Anterior cingulate cortex (tissue), 58 donors: ENCODE results near the gene CLDN9.

Experiments used
- DNase-seq, 58 donors: peaks; one replicate each; lab custom pipeline; 2025; lab: John Stamatoyannopoulos, UW

The CLDN9 gene

DNA sequence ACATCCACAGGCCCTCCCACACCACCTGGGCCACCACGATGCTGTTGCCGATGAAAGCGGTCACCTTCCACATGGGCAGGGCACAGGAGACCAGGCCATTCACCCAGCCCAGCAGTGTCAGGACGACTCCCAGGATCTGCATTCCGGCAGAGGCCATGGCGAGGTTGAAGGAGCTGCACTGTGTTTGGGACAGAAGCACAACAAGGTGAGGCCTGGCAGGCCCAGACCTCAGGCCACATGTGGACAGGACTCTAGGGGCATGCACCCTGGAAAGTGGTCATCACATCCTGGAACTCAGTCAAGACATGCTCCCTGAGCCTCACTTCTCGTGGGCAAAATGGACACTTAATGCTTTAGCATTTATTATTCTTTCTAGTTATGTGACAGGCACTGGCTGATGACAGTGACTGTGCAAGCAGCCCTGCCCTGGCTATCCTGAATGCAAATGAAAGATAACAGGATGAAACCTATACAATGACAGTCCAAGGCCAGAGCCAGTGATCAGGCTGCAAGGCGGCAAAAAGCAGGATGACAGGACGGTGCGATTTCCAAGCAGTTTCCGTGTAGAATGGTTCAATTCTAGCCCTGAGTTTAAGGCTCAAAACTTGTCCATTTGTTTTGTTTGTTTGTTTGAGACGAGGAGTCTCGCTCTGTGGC is 3.3 kb downstream of the CLDN9 start:
- DNase-seq: no peak

DNA sequence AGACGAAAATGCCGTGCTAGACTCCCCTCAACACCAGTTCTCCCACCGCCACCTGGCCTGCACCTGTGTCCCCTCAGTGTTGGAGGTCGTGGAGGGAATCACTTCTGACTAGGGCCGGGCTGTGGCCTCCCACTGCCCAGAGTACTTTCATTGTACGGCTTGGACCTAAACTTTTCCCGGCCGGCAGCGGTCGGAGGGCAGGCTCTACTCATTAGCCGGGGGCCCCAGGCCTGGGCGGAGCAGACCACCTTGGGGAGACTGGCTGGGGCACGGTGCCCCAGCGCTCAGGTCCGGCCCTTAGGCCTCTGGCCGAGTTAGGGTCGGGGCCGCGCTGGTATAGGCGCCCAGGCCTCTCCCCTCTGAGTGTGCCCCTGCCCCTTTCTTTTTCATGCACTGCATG is 4.6 kb downstream of the CLDN9 start:
- DNase-seq: no peak

DNA sequence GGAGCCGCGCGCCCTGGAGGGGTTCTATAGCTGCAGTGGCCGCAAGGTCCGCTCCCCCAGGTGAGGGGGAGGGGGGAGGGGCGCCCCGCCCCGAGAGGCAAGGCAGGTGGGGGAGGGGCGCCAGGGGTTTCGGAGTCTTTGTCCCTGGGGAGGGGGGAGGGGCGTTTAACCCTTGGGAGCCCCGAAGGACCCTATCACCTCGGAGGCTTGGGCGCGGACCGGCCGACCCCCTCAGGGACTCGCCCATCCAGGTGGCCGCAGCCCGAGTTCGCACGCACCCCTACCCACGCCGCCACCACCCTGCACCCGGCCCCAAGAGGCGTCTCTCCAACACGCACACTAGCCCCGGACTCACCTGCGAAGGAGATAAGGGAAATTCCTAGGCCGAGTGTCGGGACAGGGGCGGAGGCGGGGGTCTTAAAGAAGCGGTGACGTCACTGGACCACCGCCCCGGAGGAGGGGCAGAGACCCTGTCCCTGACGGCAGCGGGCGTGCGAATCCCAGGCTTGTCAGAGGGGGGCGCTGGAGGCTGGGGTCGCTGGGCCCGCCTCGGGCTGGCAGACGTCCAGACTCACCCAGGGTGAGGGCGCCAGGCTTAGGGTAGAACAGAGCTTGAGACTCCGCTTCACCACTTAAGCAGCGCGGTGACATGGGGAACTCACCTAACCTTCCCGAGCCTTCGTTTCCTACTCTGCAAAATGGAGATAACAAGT is 5.2 kb downstream of the CLDN9 start, which contains the start of gene CLDN6:
CLDN6 (minus strand) TSS at position 390 of the 713 bp plus-strand sequence. CDS start 2,162 bp downstream, outside the sequence.
- DNase-seq: peak in 1 of 58 donors; percentile 16

- no peak for DNase-seq
Measured at GRCh38 chr16:3019594-3020246, 7.0 kb downstream of the CLDN9 start.

DNA sequence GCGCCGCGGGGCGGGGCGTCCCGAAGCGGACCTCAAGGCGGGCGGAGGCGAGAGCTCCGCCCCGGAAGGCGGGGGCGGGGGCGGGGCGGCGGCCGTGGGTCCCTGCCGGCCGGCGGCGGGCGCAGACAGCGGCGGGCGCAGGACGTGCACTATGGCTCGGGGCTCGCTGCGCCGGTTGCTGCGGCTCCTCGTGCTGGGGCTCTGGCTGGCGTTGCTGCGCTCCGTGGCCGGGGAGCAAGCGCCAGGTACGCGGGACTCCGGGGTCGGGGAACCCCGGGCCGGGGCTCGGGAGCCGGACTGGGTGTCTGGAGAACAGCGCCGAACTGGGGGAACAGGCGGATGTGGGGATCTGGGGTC is 7.5 kb downstream of the CLDN9 start, which contains the start of gene TNFRSF12A:
TNFRSF12A (plus strand) TSS at position 122 of the 357 bp plus-strand sequence; CDS start at position 152, 30 bp downstream.
- peak in 32 of 58 donors; percentile 6 to 59 (median 26) for DNase-seq

- peak in 18 of 58 donors; percentile 12 to 86 (median 37) for DNase-seq
Measured at GRCh38 chr16:3020604-3021448, 8.1 kb downstream of the CLDN9 start.

DNA sequence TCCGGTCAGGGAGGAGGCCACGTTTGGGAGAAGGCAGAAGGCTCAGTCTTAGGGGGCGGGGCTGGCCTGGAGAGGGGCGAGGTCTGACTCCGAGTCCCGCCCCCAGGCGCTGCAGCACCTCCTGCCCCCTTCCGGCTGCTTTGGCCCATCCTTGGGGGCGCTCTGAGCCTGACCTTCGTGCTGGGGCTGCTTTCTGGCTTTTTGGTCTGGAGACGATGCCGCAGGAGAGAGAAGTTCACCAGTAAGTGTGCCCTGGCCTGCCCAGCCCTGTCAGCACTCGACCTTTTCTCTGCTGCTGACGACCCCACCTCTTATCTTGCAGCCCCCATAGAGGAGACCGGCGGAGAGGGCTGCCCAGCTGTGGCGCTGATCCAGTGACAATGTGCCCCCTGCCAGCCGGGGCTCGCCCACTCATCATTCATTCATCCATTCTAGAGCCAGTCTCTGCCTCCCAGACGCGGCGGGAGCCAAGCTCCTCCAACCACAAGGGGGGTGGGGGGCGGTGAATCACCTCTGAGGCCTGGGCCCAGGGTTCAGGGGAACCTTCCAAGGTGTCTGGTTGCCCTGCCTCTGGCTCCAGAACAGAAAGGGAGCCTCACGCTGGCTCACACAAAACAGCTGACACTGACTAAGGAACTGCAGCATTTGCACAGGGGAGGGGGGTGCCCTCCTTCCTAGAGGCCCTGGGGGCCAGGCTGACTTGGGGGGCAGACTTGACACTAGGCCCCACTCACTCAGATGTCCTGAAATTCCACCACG is 8.9 kb downstream of the CLDN9 start:
- peak in 17 of 58 donors; percentile 14 to 57 (median 25) for DNase-seq

DNA sequence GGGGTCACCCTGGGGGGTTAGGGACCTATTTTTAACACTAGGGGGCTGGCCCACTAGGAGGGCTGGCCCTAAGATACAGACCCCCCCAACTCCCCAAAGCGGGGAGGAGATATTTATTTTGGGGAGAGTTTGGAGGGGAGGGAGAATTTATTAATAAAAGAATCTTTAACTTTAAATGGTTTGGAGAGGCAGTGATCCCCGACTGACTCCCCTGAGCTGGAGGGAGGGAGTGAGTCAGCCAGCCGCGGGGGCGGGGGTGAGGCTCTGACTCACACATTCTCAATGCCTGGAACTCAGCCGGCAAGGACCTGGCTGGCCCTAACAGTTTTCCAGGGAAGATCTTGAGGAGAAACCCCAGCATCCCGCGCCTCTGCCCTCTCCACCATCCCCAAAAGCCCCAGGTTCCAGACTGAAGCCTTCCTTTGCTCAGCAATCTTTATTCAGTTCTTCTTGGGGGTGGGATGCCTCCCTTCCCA is 9.5 kb downstream of the CLDN9 start:
- DNase-seq: peak in 49 of 58 donors; percentile 6 to 82 (median 39)

DNA sequence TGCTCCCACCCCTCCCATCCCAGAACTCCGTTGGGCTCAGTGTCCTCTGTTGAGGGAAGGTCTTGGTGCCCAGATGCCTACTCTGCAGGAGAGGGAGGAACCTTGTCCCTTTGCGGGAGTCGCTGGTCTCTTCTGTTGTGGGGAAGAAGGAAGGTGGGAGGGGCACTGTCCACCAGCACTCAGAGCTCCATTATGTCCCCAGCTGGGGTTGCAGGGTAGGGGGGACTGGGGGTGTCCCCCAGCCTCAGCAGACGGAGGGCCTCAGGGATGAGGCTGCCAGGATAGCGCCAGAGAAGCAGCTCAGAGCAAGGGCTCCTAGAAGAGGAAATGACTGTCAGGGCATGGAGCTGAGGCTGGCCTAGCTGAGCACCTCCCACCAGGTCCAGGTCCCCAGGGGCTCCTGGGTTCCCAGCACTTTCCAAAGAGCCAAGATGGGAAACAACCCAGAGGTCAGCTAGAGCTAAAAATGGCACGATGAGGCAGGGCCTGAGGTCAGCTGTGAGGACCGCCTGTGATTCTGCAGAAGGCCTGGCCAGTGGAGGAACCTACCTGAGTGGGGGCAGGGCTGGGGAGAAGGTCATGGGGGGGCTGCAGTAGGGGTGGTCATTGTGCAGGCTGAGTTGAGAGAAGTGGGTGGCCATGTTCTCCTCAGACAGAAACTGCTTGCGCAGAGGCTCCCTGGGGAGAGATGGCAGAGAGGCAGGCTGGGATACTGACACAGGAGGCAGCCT is 10.1 kb downstream of the CLDN9 start:
- DNase-seq: peak in 1 of 58 donors; percentile 24

DNA sequence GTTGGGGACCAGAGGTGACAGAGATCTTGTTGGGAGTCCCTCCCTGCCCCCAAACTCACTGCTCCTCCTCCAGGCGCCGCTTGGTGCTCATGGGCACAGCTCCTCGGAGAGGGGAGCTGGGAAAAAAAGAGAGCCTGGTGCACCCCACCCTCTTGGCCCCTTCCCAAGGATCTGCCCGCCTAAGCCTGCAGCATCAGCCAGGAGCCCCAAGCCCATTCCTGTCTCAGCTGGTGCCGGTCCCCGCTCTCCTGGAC is 10.6 kb downstream of the CLDN9 start:
- peak in 38 of 58 donors; percentile 22 to 77 (median 58) for DNase-seq

- peak; percentile 82 to 99 (median 94) for DNase-seq
Measured at GRCh38 chr16:3023669-3024478, 11.2 kb downstream of the CLDN9 start, which contains the start of the genes HCFC1R1 and THOC6. Gene HCFC1R1 (minus strand): TSS chr16:3023942. CDS start chr16:3023941, 1 bp downstream. Gene THOC6 (plus strand): TSS chr16:3024035. CDS start chr16:3024327, 292 bp downstream.

- no peak for DNase-seq
Measured at GRCh38 chr16:3025032-3026002, 12.6 kb downstream of the CLDN9 start.

- DNase-seq: no peak
Measured at GRCh38 chr16:3026003-3026378, 13.3 kb downstream of the CLDN9 start.

DNA sequence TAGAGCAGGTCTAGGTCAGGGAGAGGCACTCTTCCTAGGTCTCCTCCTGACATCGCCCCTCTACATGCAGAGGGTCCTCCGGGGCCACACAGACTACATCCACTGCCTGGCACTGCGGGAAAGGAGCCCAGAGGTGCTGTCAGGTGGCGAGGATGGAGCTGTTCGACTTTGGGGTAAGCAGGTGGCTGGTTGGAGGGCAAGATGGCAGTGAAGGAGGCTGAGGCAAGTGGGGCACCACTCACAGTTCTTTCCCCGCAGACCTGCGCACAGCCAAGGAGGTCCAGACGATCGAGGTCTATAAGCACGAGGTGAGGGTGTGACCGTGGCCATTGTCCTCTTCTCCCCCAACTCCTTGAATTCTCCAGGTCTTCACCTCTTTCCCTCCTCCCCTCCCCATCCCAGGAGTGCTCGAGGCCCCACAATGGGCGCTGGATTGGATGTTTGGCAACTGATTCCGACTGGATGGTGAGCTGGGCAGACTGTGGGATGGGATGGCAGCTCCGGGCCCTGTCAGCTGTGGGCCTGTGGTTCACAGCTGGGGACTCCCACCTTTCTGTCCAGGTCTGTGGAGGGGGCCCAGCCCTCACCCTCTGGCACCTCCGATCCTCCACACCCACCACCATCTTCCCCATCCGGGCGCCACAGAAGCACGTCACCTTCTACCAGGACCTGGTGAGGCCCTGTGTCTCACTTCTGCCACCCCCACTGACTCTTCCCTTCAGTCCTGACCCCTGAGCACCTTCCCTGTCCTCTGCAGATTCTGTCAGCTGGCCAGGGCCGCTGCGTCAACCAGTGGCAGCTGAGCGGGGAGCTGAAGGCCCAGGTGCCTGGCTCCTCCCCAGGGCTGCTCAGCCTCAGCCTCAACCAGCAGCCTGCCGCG is 14.1 kb downstream of the CLDN9 start:
- DNase-seq: no peak

GRCh38 chr16:3027489-3027795 is 14.7 kb downstream of the CLDN9 start:
- no peak for DNase-seq
